ENCODE measurements around the gene ZNF830.

Gene ZNF830

GRCh38 chr17:34991606-34992005, 30.3 kb downstream of the ZNF830 start:
- Histone ChIP-seq H4K20me1 (ENCODE audit: insufficient read depth, low read length) (no peaks in the 10 kb centered on the region), H3K9ac (ENCODE audit: low read length) (no peak overlapping the region), H3K4me3 (ENCODE audit: low read depth, low read length, poor library complexity, severe bottlenecking) (no peak overlapping the region), H3K9me2 (ENCODE audit: low read depth, low read length) (no peaks in the 10 kb centered on the region), H3K4me1 (ENCODE audit: insufficient read depth, low read length, severe bottlenecking) (no peaks in the 10 kb centered on the region), H3F3A (ENCODE audit: insufficient read depth, low read length) (no peaks in the 10 kb centered on the region), H3K27ac (ENCODE audit: low read depth, low read length, poor library complexity, severe bottlenecking) (no peak overlapping the region), H3K27me3 (ENCODE audit: insufficient read depth, low read length) (no peaks in the 10 kb centered on the region), H3K9me3 (ENCODE audit: low read length) (no peaks in the 10 kb centered on the region), H2AFZ (ENCODE audit: low read length) (no peak overlapping the region), H3K4me2 (ENCODE audit: low read length) (no peak overlapping the region), H3K36me3 (ENCODE audit: insufficient read depth, low read length) (peaks cover 80% of the 10 kb centered on the region), H3K79me2 (ENCODE audit: insufficient read depth, low read length) (no peaks in the 10 kb centered on the region)
- TF ChIP-seq CTCF (IDR thresholded peaks at IDR 0.05; ENCODE audit: low read length), result no peak
- no peak for TF ChIP-seq EZH2 (IDR thresholded peaks at IDR 0.05; ENCODE audit: borderline replicate concordance, low read length)

- Histone ChIP-seq H3K4me2 (ENCODE audit: low read length) (no peak overlapping the region), H3K27me3 (ENCODE audit: insufficient read depth, low read length) (no peaks in the 10 kb centered on the region), H4K20me1 (ENCODE audit: insufficient read depth, low read length) (no peaks in the 10 kb centered on the region), H3K9ac (ENCODE audit: low read length) (no peak overlapping the region), H3K79me2 (ENCODE audit: insufficient read depth, low read length) (no peaks in the 10 kb centered on the region), H3K9me2 (ENCODE audit: low read depth, low read length) (no peaks in the 10 kb centered on the region), H3K4me1 (ENCODE audit: insufficient read depth, low read length, severe bottlenecking) (no peaks in the 10 kb centered on the region), H3K9me3 (ENCODE audit: low read length) (no peaks in the 10 kb centered on the region), H3F3A (ENCODE audit: insufficient read depth, low read length) (no peaks in the 10 kb centered on the region), H2AFZ (ENCODE audit: low read length) (no peak overlapping the region), H3K27ac (ENCODE audit: low read depth, low read length, poor library complexity, severe bottlenecking) (no peak overlapping the region), H3K36me3 (ENCODE audit: insufficient read depth, low read length) (peaks cover 84% of the 10 kb centered on the region), H3K4me3 (ENCODE audit: low read depth, low read length, poor library complexity, severe bottlenecking) (no peak overlapping the region)
- no peak for TF ChIP-seq CTCF (IDR thresholded peaks at IDR 0.05; ENCODE audit: low read length)
Measured at GRCh38 chr17:34993031-34993430, 31.7 kb downstream of the ZNF830 start.

- no peaks in the 10 kb centered on the region for H3F3A ChIP-seq (ENCODE audit: insufficient read depth, low read length)
- H2AFZ ChIP-seq (ENCODE audit: low read length), result no peak overlapping the region
- H3K9ac ChIP-seq (ENCODE audit: low read length), result no peak overlapping the region
- no peaks in the 10 kb centered on the region for H3K79me2 ChIP-seq (ENCODE audit: insufficient read depth, low read length)
- H3K4me3 ChIP-seq (ENCODE audit: low read depth, low read length, poor library complexity, severe bottlenecking), result no peak overlapping the region
- TF ChIP-seq CTCF (IDR thresholded peaks at IDR 0.05; ENCODE audit: low read length) (no peak), EZH2 (IDR thresholded peaks at IDR 0.05; ENCODE audit: borderline replicate concordance, low read length) (no peak)
- no peaks in the 10 kb centered on the region for H3K4me1 ChIP-seq (ENCODE audit: insufficient read depth, low read length, severe bottlenecking)
- H3K4me2 ChIP-seq (ENCODE audit: low read length), result no peak overlapping the region
- H4K20me1 ChIP-seq (ENCODE audit: insufficient read depth, low read length), result no peaks in the 10 kb centered on the region
- no peak overlapping the region for H3K27ac ChIP-seq (ENCODE audit: low read depth, low read length, poor library complexity, severe bottlenecking)
- peaks cover 80% of the 10 kb centered on the region for H3K36me3 ChIP-seq (ENCODE audit: insufficient read depth, low read length)
- H3K27me3 ChIP-seq (ENCODE audit: insufficient read depth, low read length), result no peaks in the 10 kb centered on the region
- no peaks in the 10 kb centered on the region for H3K9me3 ChIP-seq (ENCODE audit: low read length)
- no peaks in the 10 kb centered on the region for H3K9me2 ChIP-seq (ENCODE audit: low read depth, low read length)
Measured at GRCh38 chr17:34996422-34997285, 35.3 kb downstream of the ZNF830 start.

Data from OCI-LY1 (cell line).